TTC549 (cell line): Measurements from ENCODE around the gene DCP1B.

Source experiments
- FAIRE-seq: peaks from 2 replicates; lab custom pipeline; 2012; peaks lifted over from hg19 to GRCh38; lab: Jason Lieb, UNC

Gene DCP1B

DNA sequence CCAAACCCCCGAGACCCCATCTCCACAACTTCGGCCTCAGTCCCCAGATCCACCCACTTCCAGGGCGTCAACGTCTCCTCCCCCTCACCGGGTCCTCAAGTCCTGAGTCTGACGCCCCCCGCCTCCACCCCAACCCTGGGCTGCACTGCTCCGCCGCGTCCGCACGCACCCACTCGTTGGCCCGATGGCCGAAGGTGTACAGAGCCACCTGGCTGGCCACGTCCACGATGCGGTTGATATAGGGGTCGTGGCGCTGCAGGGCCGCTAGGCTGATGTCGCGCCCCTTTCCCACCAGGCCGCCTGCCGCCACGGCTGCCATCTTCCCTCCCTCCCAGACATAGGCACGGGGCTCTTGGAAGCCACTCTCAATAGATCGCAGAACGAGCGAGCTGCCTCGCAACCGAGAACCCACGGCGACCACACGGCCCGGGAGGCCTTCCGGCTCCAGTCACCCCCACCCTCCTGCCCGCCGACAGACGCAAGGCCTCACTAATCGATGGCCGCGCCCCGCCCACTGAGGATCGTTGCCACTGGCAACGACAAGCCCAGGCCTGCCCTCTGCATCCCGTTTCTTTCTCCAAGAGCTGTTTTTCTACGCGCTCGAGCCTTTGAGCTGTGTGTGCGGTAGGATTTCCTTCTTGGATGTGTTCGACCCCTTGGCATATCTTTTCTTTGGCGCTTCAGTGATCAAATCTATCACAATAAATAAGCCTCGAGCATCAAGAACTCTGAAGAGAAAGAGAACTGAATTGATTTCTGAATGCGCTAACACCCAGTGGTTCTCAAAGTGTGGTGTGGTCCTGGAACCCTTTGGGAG is at the start of gene DCP1B:
Gene DCP1B (minus strand): TSS at position 345 of the 817 bp plus-strand sequence. CDS start 26 bp downstream, at position 319.
- peak; percentile 77 for FAIRE-seq

DNA sequence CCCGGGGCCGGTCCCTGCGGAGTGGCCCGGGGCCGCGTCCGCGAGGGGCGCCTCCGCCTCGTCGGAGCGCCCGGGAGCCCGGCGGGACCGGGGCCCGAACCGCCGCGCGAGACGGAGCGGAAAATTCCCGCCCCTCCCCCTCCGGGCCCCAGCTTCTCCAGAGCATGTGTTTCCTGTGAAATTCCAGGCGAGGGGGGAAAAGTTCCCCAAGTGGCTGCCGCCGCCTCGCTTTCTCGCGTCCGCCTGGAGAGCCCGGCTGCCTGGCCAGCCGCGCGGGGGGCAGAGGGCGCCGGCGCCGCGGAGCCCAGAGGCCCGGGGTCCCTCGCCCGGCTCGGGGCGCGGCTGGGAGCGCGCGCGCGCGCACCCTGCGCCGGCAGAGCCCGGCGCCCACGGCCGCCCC is 49.4 kb upstream of the DCP1B start:
- no peak for FAIRE-seq

DNA sequence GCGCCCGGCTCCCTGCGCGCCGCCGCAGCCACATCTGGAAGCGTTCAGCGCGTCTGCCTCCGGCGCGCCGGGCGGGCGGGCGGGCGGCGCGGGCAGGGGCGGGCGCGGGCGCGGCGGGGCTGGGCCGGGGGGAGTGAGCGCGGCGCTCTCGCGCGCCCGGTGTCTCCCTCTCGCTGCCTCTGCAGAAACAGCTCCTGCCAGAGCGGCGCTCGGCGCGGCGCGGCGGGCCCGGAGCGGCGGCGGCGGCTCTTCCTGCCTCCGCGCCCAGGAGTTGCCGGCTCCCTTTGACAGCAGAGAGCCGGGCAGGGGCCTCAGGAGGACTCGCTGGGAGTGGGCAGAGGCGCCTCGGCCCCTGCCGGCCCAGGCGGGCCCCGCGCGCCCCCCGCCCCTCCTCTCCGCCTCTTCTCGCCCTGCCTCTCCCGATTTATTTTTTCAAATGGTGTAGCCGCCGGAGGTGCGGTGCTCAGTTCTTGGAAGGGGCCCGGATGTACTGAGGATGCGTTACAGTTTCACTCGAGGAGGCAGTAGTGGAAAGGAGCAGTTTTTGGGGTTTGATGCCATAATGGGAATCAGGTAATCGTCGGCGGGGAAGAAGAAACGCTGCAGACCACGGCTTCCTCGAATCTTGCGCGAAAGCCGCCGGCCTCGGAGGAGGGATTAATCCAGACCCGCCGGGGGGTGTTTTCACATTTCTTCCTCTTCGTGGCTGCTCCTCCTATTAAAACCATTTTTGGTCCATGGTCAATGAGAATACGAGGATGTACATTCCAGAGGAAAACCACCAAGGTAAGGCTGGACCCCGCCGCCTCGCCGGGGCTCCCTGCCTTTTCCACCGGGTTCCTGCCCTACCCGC is 48.8 kb upstream of the DCP1B start, which contains the start of gene CACNA1C:
Gene CACNA1C (plus strand): TSS at position 162 of the 853 bp plus-strand sequence. CDS start 576 bp downstream, at position 738.
- no peak for FAIRE-seq

DNA sequence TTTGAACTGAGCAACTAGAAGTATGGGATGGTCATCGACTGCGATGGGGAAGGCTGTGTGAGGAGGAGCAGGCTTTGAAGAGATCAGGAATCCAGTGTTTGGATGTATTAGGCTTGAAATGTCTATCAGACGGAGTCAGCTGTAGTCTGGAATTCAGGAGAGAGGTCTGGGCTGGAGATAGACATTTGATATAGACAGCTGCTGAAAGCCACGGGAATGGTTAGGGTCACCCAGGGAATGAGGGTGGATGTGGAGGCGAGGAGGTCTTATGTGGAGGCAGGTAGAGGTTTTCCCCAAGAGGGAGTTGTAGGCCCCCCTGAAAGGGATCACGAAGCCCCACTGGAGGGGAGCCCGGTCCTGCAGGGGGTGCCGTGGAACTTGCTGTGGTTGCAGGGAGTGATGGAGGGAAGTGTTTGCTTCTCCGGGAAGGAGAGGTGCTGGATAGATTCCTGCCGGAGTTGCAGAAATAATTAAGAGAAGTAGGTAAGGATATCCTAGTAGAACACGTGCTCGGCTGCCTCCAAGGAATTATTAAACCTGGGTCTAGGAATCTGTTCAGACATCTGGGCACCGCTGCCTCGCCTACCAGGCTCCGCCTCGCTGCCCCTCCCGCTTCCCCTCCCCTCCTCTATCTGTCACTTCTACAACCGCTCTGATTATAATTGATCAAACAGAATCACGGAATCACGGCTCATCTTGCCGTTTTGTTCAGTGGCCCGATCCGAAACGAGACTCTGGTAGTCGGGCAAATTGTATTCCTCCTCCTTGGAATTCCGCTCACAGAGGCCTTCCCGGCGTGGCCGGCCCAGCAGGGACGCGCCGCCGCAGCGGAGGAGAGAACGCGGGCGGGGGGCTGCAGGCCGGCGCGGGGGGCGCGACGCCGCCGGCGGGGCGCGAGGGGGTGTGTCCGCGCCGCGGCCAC is 47.7 kb upstream of the DCP1B start:
- no peak for FAIRE-seq

DNA sequence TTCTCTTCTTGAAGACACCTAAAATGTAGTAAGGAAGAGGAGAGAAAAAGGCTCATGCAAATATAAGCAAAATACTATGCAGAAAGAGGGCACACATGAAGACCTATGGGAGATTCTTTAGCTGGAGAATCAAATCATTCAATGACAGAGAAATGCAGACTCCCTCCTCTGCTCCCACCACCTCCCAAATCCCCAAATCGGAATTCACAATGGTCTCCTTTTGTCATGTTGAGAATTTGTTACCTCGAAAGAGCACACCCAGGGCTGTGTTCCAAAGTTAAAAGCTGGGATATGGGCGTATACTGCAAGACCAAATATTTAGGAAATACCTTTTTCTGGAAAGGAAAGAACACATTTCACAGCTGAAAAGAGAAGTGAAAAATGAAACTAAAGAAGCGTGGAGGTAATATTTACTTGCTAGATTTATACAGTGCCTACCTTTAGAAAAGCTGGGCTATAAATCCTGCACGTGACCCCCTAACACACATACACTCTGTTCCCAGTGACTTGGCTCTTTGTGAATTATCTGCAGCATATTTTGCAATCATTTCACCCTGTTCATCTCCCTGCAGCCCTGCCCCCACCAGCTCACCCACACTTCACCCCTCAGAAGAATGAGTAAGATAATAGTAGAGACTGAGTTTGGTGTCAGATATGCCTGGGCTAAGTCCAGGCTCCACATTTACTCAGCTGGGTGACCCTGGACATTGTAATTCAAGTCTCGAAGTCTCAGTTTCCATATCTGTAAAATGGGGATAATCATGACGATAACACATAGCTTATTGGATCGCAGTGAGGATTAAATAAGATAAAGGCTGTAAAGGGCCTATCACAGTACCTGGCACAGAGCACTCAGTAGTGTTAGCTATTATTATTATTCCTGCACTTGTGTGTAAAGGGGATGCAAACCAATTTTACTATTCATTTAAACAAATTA is 45.6 kb upstream of the DCP1B start:
- FAIRE-seq = no peak

DNA sequence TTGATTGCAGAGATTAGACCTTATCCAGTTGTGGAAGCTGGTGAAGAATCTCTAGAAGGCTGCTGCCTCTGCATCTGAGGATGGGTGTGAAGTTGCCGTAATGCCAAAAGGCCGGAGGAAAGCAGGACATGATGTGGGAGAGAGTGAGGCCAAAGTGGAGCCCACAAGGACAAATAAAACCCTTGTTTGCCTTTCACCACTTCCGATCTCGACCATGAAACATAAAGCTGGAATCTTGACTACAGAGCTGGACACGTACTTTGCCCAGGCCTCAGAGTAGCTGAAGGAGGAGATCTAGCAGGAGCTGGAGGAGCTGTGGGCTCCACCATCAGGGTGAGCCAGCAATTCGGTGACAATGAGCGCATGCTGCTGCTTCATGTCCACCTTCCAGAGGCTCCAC is 43.5 kb upstream of the DCP1B start:
- no peak for FAIRE-seq

DNA sequence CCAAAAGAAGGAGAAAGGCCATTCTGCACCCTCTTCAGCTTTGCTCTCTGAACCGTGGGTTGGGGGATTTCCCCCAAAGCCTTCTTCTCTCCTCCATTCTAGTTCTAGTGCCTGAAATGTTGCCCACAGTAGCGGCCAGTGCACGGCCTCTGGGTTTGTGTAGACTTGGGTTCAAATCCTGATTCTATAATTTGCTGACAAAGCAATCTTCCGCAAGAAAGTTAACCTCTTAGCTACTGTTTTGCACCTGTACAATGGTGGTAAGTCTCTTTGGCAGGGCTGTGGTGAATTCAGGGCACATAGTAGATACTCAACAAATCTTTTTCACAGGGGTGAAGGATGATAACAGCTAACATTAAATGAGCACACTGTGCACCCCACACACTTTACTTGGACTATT is 42.7 kb upstream of the DCP1B start:
- FAIRE-seq = no peak

DNA sequence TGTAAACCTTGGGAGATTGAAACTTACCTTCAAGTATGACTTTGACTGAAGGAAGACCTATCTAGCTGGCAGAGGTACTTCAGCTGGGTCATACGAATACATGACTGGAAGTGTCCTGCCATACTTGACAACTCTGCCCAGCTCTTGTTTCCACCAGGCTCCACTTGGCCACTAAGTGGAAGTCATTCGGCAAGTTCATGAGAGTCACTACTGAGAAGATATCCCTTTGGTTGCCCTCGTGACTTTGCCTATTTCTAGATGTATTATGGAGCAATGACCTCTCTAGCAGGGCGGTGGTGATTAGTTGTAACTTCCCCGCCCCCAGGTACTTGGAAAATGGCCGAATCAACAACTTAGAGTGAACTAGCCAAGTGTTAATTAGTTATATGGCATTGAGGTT is 39.9 kb upstream of the DCP1B start:
- no peak for FAIRE-seq

DNA sequence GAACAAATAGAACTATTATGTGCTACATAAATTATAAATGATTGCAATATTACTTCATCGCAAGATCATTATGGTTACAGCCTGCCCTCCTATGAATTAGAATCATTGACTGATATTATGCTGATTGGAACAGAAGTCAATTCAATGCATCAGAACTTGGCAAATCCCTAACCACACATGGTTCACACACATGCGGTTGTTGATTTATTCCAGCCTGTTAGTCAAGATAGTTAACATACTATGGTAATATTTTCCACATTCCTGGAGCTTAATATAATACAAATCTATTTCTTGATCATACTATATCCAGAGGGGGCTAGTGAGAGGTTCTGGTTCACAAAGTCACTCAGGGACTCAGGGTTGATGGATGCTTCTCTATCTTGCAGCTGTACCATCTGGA is 38.8 kb upstream of the DCP1B start:
- no peak for FAIRE-seq

DNA sequence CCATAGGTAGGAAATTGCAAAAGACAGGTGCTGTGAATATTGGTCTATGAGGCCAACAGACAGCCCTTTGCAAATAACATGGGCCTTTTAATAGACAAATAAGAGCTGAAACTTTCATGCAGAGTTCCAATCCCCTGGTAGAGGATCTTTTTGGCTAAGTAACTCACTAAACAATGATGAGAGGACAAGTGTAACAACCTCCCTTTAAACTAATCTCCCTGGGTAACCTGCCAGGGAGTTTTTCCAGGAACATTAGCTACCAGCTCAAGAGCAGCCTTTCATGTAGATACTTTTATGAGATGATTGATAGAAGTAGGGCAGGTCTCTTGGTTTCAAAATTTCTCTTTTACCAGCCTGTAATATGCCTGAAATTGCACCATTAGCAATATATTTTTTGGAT is 34.8 kb upstream of the DCP1B start:
- FAIRE-seq = no peak

DNA sequence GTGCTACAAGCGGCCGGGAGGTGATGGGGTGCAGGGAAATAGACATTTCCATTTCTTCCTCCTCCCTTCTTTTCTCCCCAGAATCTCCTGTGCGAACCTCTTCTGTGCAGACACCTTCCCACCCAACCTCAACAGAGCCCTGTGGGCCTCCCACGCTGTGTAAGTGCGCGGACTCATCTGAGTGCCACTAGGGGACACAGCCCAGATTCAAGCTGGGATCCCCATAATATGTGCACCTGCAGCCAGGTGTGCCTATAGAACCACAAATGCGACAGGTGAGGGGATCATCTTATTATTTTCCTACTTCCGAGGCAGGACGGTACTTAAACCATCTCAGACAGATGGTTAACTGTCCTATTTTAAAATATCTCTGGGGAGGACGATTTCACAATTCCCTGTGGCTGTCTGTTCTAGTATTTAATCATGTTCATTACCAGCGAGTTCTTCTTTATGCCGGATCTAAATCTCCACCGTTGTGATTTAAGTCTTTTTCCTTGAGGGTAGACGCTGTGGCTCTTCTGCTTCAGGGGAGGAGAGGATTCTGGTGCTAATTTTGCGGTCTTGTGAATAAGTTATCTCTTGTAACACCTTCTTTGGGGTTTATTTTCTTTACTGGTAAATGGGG is 31.3 kb upstream of the DCP1B start:
- no peak for FAIRE-seq

DNA sequence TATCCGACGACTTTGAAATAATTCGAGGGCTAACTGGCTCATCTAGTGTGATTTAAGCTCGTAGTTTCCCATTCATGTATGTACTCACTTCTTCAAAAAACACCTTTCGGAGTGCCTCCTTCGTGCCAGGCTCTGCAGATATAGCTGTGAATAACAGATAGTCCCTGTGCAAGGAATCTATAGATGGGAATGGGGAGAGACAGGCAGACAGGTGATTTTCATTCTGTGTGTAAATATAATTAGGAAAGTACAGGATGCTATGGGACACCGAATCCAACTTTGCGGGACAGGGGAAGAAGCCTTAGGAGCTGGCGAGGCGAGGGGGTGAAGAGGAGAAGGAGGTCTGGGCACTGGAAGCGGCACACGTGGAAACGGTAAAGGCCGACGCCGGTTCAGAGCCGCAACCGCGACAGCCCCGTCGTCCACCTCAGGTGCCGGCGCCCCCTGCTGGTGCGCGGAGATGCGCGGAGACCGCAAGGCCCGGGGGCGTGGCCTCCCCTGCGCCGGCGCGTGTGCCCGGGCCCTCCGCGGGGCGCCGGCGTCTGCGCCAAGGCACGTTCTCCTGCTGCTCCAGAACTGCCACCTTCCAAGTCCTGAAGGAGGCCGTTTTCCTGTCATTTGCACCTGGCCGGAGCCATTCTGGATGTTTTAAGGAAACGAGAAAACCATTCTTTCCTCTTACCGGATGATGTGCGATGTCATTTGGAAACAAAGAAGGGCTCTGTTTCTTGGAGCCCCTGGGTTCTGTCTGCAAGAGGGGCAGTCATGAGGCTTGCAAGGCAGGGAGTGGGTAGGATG is 30.6 kb upstream of the DCP1B start:
- no peak for FAIRE-seq

DNA sequence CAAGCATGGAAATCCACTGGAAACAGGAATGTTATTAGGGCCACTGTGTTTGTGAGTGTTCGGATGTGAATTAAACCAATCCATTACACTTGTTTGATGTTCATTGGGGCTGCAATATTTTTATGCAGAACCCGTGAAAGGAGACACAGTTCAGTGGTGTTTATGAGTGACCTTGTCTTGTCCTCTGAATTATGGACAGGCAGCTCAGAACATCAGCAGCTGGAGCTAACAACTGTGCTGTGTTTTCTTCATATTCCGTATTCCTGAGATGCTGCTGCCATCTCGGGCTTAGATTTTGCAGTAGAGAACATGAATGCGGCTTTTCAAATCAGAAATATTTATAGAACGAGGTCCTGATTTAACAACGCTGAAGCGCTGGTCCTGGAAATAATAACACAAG is 28.2 kb upstream of the DCP1B start:
- no peak for FAIRE-seq

DNA sequence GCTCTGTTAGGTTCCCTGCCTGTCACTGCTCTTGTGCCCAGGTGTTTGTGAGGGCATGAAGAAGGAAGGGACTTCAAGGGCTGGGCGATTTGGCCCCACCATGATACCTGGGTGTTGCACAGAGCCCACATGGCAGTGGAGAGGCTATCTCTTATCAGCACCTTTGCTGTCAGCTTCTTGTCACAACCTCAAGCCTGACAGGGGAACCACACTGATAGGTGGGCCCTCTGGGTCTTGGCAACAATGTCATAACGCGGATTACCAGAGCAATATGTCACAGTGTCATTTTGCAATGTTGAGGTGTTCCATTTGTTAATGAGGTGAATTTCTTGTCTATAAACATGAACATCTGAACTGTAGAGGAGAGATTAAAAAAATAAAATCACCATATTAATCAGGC is 25.6 kb upstream of the DCP1B start:
- no peak for FAIRE-seq

DNA sequence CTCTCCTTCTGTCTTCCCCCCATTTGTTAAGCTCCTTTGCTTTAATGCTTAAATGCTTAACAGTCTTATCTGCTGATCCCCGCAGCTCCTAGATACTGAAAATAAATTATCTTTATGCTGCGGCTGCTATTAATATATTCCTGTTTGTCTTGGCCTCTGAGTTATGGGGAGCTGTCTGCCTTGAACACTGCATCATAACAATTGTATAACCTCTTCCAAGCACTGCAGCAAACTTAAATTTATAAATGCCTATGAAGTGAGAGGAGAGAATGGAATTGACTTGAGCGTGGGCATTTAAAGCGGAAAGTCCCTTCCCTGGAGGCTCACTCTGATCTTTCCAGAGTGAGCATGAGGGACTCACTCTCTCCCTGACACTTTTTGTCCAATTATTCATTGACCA is 23.1 kb upstream of the DCP1B start:
- no peak for FAIRE-seq

DNA sequence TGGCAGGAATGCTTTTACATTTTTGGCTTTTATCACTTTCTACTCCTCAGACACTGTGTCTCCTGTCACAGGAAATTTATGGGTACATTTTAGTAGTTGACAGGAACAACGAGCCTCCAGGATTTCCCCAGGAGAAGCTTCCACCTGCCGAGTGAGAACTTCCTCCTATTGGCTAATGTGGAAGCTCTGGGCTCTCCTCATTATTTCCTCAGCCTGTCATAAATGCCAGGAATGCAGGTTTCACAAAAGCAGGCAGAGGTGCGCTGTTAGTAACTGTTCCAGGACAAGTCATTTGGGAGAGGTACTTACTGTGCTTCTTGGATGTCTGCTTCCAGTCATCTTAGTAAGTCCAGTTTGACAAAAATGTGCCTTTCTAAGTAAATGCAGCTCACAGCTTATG is 19.1 kb upstream of the DCP1B start:
- FAIRE-seq = no peak

DNA sequence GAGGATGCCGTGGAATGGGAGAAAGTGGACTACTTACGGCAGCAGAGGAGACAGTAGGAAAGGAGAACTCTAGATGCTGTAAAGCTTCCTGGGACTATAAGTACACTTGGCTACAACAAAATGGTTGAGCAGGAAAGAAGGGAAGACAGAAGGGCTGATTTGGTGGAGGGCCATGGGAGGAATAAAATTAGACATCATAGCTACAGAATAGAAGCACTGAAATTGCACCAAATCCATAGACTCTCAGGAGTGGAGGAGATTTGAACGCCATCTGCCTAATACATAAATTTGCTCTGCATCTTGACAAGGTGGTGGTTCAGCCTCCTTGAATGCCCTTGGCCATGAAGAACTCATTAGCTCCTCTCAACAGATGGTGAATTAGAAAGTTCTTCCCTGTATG is 16.3 kb upstream of the DCP1B start:
- no peak for FAIRE-seq

DNA sequence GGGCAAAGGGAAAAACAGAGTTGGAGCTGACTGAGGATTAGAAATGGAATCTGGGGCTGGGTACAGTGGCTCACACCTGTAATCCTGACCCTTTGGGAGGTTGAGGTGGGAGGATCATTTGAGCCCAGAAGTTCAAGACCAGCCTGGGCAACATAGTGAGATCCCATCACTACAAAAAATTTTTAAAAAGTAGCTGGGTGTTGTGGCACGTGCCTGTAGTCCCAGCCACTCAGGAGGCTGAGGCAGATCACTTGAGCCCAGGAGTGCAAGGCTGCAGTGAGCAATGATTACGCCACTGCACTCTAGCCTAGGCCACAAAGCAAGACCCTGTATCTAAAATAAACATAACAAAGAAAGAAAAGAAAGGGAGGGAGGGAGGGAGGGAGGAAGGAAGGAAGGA is 14.9 kb upstream of the DCP1B start:
- no peak for FAIRE-seq

DNA sequence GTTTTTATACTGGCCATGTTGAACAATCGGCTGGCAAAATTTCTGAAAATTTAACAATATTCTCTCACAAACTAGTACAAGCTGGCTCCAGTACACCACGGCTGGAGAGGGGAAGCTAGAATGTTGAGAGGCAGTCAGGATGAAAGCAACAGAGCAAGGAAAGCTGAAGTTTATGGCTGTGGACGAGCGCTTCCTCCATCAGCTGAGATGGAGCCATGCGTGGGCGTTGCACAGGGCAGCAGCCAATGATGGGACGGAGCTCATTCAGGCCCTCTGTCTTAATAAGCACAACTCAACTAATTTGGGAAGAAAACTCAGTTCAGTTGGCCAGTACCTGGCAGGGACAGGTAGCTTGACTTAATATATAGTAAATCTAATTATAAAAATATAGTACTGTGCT is 14.1 kb upstream of the DCP1B start:
- no peak for FAIRE-seq
